Measurements from ENCODE around the gene SAMMSON. TPM values are rescaled to one million over a fixed set of nuclear protein-coding genes. Genes with fewer than 3 reads are reported as not detected.

SAMMSON gene
- total RNA-seq, 1 donor from 2014 or later = not detected

- ATAC-seq (no peak), DNase-seq (no peak)
- TF ChIP-seq CTCF (IDR thresholded peaks at IDR 0.05) = no peak
- Histone ChIP-seq H3K27ac (no peak overlapping the region), H3K4me1 (no peaks in the 10 kb centered on the region), H3K36me3 (no peaks in the 10 kb centered on the region), H3K4me3 (no peak overlapping the region), H3K27me3 (ENCODE audit: low read depth) (no peaks in the 10 kb centered on the region), H3K9me3 (no peaks in the 10 kb centered on the region)
- intact Hi-C loops (cut with DNase I) = no loop called here
Observed at GRCh38 chr3:70095260-70095659, 95.7 kb downstream of the SAMMSON start.

GRCh38 chr3:70096376-70097066 lies 97.0 kb downstream of the SAMMSON start:
- no peaks in the 10 kb centered on the region for H3K27me3 ChIP-seq (ENCODE audit: low read depth)
- DNase-seq (no peak), ATAC-seq (no peak)
- no peak overlapping the region for H3K4me3 ChIP-seq
- intact Hi-C loops (cut with DNase I) = no loop called here
- H3K36me3 ChIP-seq = no peaks in the 10 kb centered on the region
- no peak for TF ChIP-seq CTCF (IDR thresholded peaks at IDR 0.05)
- H3K9me3 ChIP-seq = no peaks in the 10 kb centered on the region
- H3K27ac ChIP-seq = no peak overlapping the region
- no peaks in the 10 kb centered on the region for H3K4me1 ChIP-seq

GRCh38 chr3:70097084-70097483 lies 97.6 kb downstream of the SAMMSON start:
- intact Hi-C loops (cut with DNase I) = no loop called here
- Histone ChIP-seq H3K27me3 (ENCODE audit: low read depth) (no peaks in the 10 kb centered on the region), H3K27ac (no peak overlapping the region), H3K4me3 (no peak overlapping the region), H3K36me3 (no peaks in the 10 kb centered on the region), H3K4me1 (no peaks in the 10 kb centered on the region), H3K9me3 (no peaks in the 10 kb centered on the region)
- no peak for DNase-seq
- ATAC-seq = no peak
- no peak for TF ChIP-seq CTCF (IDR thresholded peaks at IDR 0.05)

- intact Hi-C loops (cut with DNase I) = no loop called here
- Histone ChIP-seq H3K36me3 (no peaks in the 10 kb centered on the region), H3K4me3 (no peak overlapping the region), H3K27me3 (ENCODE audit: low read depth) (no peaks in the 10 kb centered on the region), H3K4me1 (no peaks in the 10 kb centered on the region), H3K27ac (no peak overlapping the region), H3K9me3 (no peaks in the 10 kb centered on the region)
- no peak for ATAC-seq
- peak; percentile 37 for TF ChIP-seq CTCF (IDR thresholded peaks at IDR 0.05)
- peak; percentile 54 for DNase-seq
Observed at GRCh38 chr3:70108072-70108471, 108.5 kb downstream of the SAMMSON start.

- no peaks in the 10 kb centered on the region for H3K27me3 ChIP-seq (ENCODE audit: low read depth)
- ATAC-seq (no peak), DNase-seq (no peak)
- no peaks in the 10 kb centered on the region for H3K4me1 ChIP-seq
- no peak overlapping the region for H3K27ac ChIP-seq
- intact Hi-C loops (cut with DNase I) = no loop called here
- H3K4me3 ChIP-seq = no peak overlapping the region
- no peaks in the 10 kb centered on the region for H3K9me3 ChIP-seq
- H3K36me3 ChIP-seq = no peaks in the 10 kb centered on the region
- TF ChIP-seq CTCF (IDR thresholded peaks at IDR 0.05) = no peak
Observed at GRCh38 chr3:70108546-70108945, 109.0 kb downstream of the SAMMSON start.
